OCI-LY1 (cell line): ENCODE results near the gene CCDC85C.

Experiments used
- H2AFZ ChIP-seq: fragments of 200-600 bp; sonication (generic), shearing (Covaris generic); 2 replicates; pipeline ENCODE4 v1.6.0; 2014; ENCODE audit warnings: antibody characterized with exemption, mild to moderate bottlenecking, low read length
- H3F3A ChIP-seq: fragments of 200-600 bp; sonication (generic), shearing (Covaris generic); 2 replicates; pipeline ENCODE4 v1.6.0; 2014; ENCODE audit warnings: mild to moderate bottlenecking, antibody characterized with exemption, low read length, moderate library complexity; ENCODE audit not compliant: insufficient read depth
- H3K27ac ChIP-seq: fragments of 200-600 bp; sonication (generic); 2 replicates; pipeline ENCODE4 v1.5.1; 2014; ENCODE audit warnings: low read length, mixed run types, mild to moderate bottlenecking, low read depth; ENCODE audit not compliant: poor library complexity, severe bottlenecking
- H3K27me3 ChIP-seq: fragments of 200-600 bp; sonication (generic); 2 replicates; pipeline ENCODE4 v1.6.0; 2014; ENCODE audit warnings: antibody characterized with exemption, mild to moderate bottlenecking, low read length, moderate library complexity; ENCODE audit not compliant: insufficient read depth
- H3K36me3 ChIP-seq: fragments of 200-600 bp; sonication (generic); 2 replicates; pipeline ENCODE4 v1.6.1; 2014; ENCODE audit warnings: mild to moderate bottlenecking, antibody characterized with exemption, low read length, moderate library complexity, mixed read lengths; ENCODE audit not compliant: insufficient read depth
- H3K4me1 ChIP-seq: fragments of 200-600 bp; sonication (generic); 2 replicates; pipeline ENCODE4 v1.5.1; 2014; ENCODE audit warnings: mild to moderate bottlenecking, low read length, moderate library complexity; ENCODE audit not compliant: insufficient read depth, severe bottlenecking
- H3K4me2 ChIP-seq: fragments of 200-600 bp; sonication (generic), shearing (Covaris generic); 2 replicates; pipeline ENCODE4 v1.6.1; 2014; ENCODE audit warnings: low read length
- H3K4me3 ChIP-seq: fragments of 200-600 bp; sonication (generic); 2 replicates; pipeline ENCODE4 v1.5.1; 2014; ENCODE audit warnings: low read length, low read depth, mild to moderate bottlenecking, mixed read lengths; ENCODE audit not compliant: poor library complexity, severe bottlenecking
- H3K79me2 ChIP-seq: fragments of 200-600 bp; shearing (Covaris generic); 2 replicates; pipeline ENCODE4 v1.6.1; 2016; ENCODE audit warnings: mixed run types, low read length, mixed read lengths; ENCODE audit not compliant: insufficient read depth
- H3K9ac ChIP-seq: fragments of 200-600 bp; sonication (generic), shearing (Covaris generic); 2 replicates; pipeline ENCODE4 v1.6.1; 2014; ENCODE audit warnings: mild to moderate bottlenecking, low read length, mixed read lengths
- H3K9me2 ChIP-seq: fragments of 200-600 bp; sonication (generic), shearing (Covaris generic); 2 replicates; pipeline ENCODE4 v1.6.1; 2014; ENCODE audit warnings: low read depth, mild to moderate bottlenecking, low read length, mixed read lengths
- H3K9me3 ChIP-seq: fragments of 200-600 bp; shearing (Covaris generic); 2 replicates; pipeline ENCODE4 v1.6.1; 2014; ENCODE audit warnings: low read length, mixed read lengths
- H4K20me1 ChIP-seq: fragments of 200-600 bp; sonication (generic), shearing (Covaris generic); 2 replicates; pipeline ENCODE4 v1.6.0; 2016; ENCODE audit warnings: mild to moderate bottlenecking, low read length; ENCODE audit not compliant: insufficient read depth
- EZH2 ChIP-seq: fragments of 200-600 bp; sonication (generic), shearing (Covaris generic); IDR thresholded peaks from 2 replicates; pipeline ENCODE4 v1.8.0; 2017; ENCODE audit warnings: borderline replicate concordance, mixed run types, mild to moderate bottlenecking, antibody characterized with exemption, low read length, moderate library complexity, mixed read lengths
- TF ChIP-seq, protein P1 (sequence below): fragments of 200-600 bp; sonication (generic), shearing (Covaris generic); IDR thresholded peaks from 2 replicates; pipeline ENCODE4 v1.5.1; 2017; ENCODE audit warnings: mild to moderate bottlenecking, antibody characterized with exemption, low read length, moderate library complexity, mixed read lengths

The CCDC85C gene

DNA sequence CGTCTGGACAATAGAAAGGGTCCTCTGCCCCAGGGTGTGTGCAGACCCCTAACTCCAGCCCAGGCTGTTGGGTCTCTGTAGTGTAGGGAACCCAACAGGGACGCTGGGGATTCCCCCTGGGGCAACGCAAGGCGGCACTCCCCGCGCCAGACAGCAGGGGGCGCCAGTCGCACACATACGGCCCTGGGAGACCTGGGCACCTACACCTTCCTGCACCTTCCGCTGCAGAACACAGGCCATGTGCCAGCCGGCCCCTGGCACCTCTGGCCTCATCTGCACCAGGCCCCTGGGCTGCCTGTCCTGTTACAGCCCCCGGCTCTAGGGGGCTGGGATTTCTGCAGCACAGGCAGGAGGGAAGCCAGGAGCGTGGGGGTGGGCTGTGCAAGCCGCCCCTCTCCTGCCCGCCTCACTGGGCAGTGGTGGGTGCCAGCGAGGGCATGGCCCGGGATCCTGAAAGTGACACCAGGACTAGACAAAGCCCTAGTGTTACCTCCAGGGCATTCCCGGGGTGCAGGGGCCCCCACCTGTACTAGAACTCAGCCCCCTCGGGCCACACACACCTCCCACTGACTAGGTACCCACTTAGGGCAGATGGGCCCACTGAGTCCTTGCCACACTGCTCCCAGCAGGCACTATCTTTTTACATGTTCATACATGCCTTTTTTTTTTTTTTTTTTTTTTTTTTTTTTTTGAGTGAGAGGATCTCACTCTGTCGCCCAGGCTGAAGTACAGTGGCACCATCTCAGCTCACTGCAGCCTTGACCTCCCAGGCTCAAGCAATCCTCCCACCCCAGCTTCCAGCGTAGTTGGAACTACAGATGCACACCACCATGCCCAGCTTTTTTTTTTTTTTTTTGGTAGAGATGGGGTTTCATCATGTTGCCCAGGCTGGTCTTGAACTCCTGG is 85.3 kb downstream of the CCDC85C start:
- no peaks in the 10 kb centered on the region for H3K27me3 ChIP-seq
- no peaks in the 10 kb centered on the region for H3K36me3 ChIP-seq
- H3K4me1 ChIP-seq = no peaks in the 10 kb centered on the region
- no peak overlapping the region for H3K4me3 ChIP-seq
- H3F3A ChIP-seq = no peaks in the 10 kb centered on the region
- no peaks in the 10 kb centered on the region for H3K9me3 ChIP-seq
- no peak overlapping the region for H3K4me2 ChIP-seq
- H3K27ac ChIP-seq = no peak overlapping the region
- no peaks in the 10 kb centered on the region for H4K20me1 ChIP-seq
- no peaks in the 10 kb centered on the region for H3K79me2 ChIP-seq
- no peak overlapping the region for H2AFZ ChIP-seq
- TF ChIP-seq, protein P1, sequence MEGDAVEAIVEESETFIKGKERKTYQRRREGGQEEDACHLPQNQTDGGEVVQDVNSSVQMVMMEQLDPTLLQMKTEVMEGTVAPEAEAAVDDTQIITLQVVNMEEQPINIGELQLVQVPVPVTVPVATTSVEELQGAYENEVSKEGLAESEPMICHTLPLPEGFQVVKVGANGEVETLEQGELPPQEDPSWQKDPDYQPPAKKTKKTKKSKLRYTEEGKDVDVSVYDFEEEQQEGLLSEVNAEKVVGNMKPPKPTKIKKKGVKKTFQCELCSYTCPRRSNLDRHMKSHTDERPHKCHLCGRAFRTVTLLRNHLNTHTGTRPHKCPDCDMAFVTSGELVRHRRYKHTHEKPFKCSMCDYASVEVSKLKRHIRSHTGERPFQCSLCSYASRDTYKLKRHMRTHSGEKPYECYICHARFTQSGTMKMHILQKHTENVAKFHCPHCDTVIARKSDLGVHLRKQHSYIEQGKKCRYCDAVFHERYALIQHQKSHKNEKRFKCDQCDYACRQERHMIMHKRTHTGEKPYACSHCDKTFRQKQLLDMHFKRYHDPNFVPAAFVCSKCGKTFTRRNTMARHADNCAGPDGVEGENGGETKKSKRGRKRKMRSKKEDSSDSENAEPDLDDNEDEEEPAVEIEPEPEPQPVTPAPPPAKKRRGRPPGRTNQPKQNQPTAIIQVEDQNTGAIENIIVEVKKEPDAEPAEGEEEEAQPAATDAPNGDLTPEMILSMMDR = peak; percentile 74
- no peak for TF ChIP-seq EZH2
- H3K9ac ChIP-seq = no peak overlapping the region
- no peaks in the 10 kb centered on the region for H3K9me2 ChIP-seq

GRCh38 chr14:99517643-99518381 is 86.2 kb downstream of the CCDC85C start:
- H3F3A ChIP-seq = no peaks in the 10 kb centered on the region
- no peak overlapping the region for H3K4me2 ChIP-seq
- TF ChIP-seq EZH2 = no peak
- TF ChIP-seq, protein P1 = no peak
- no peaks in the 10 kb centered on the region for H3K4me1 ChIP-seq
- no peak overlapping the region for H3K27ac ChIP-seq
- H3K9me2 ChIP-seq = no peaks in the 10 kb centered on the region
- no peaks in the 10 kb centered on the region for H4K20me1 ChIP-seq
- H3K9me3 ChIP-seq = no peaks in the 10 kb centered on the region
- no peak overlapping the region for H3K4me3 ChIP-seq
- H3K79me2 ChIP-seq = no peaks in the 10 kb centered on the region
- H3K9ac ChIP-seq = no peak overlapping the region
- H3K27me3 ChIP-seq = no peaks in the 10 kb centered on the region
- H3K36me3 ChIP-seq = no peaks in the 10 kb centered on the region
- no peak overlapping the region for H2AFZ ChIP-seq

DNA sequence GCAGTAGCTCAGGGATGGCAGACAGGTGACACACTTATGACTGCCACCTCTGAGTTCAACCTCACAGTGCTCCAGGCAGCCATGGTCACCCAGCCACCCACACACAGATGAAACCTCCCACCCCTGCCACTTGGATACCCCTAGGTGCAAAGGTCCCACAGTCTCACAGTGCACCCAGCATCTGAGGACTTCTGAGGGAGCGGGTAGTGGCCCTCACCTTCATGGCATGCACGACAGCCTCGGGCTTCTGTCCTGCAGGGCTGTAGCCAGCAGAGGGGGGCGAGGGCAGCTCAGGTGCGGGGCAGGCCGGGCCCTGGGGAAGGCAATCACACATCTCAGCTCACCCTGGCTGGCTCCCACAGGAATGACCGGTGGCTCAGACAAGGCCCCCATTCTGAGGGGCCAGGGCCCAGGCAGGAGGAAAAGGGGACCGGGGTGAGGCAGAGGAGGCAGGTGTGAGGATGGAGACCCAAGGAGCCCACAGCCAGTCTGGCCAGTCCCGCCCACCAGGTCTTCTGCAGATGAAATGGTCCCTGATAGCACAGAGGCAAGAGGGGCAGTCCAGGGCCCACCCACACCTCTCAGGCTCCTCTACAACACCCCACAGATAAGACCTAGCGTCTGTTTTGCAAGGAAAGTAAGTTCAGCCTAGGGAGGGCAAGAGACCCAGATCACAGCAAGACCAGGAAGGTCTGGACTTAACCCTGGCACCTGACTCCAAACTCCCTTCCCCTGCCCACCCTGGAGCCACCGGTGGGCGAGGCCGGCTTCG is 87.0 kb downstream of the CCDC85C start:
- Histone ChIP-seq H3K4me1 (no peaks in the 10 kb centered on the region), H3K27ac (no peak overlapping the region), H4K20me1 (no peaks in the 10 kb centered on the region), H3K9me2 (no peaks in the 10 kb centered on the region), H3K36me3 (no peaks in the 10 kb centered on the region; the same call in 1 of the 2 replicates), H3F3A (no peaks in the 10 kb centered on the region), H3K4me2 (no peak overlapping the region), H3K79me2 (no peaks in the 10 kb centered on the region), H3K9me3 (no peaks in the 10 kb centered on the region), H3K27me3 (no peaks in the 10 kb centered on the region), H3K9ac (no peak overlapping the region), H2AFZ (no peak overlapping the region), H3K4me3 (no peak overlapping the region)
- TF ChIP-seq, protein P1 = no peak
- no peak for TF ChIP-seq EZH2
